ENCODE data around the gene SH3GLB2.
"Not testable (repeated sequence)": the region's sequence is repeated elsewhere in the genome, so short reads cannot be mapped to it uniquely, and the experiment has no call there.

SH3GLB2 gene

GRCh38 chr9:129008469-129008965 is 19.6 kb downstream of the SH3GLB2 start:
- Mint-ChIP-seq H3K27me3 (no peaks in the 10 kb centered on the region), H3K36me3 (ENCODE audit: insufficient read depth) (peaks cover 18% of the 10 kb centered on the region), H3K9me3 (no peaks in the 10 kb centered on the region), H3K4me3 (no peak overlapping the region), H3K27ac (no peak overlapping the region), H3K4me1 (ENCODE audit: low read depth in 2 of 2) (peaks cover 0 to 4% of the 10 kb centered on the region in 2 donors)
- ATAC-seq (replicated peaks) (no peak), DNase-seq (no peak)

GRCh38 chr9:129007766-129008468 is 20.2 kb downstream of the SH3GLB2 start:
- Mint-ChIP-seq H3K36me3 (ENCODE audit: insufficient read depth) (peaks cover 23% of the 10 kb centered on the region), H3K4me1 (ENCODE audit: low read depth in 2 of 2) (peaks cover 0 to 4% of the 10 kb centered on the region in 2 donors), H3K27me3 (no peaks in the 10 kb centered on the region), H3K4me3 (no peak overlapping the region), H3K27ac (no peak overlapping the region), H3K9me3 (no peaks in the 10 kb centered on the region)
- no peak for ATAC-seq (replicated peaks)
- DNase-seq: no peak

GRCh38 chr9:129007035-129007765 is 20.9 kb downstream of the SH3GLB2 start:
- no peak overlapping the region for H3K4me3 Mint-ChIP-seq
- peaks cover 0 to 4% of the 10 kb centered on the region in 2 donors for H3K4me1 Mint-ChIP-seq (ENCODE audit: low read depth in 2 of 2)
- DNase-seq (no peak), ATAC-seq (replicated peaks) (no peak)
- peaks cover 31% of the 10 kb centered on the region for H3K36me3 Mint-ChIP-seq (ENCODE audit: insufficient read depth)
- peak overlapping the region in 1 of 2 donors; percentile 65 for H3K27ac Mint-ChIP-seq
- H3K9me3 Mint-ChIP-seq: no peaks in the 10 kb centered on the region
- no peaks in the 10 kb centered on the region for H3K27me3 Mint-ChIP-seq

- H3K4me3 Mint-ChIP-seq: no peak overlapping the region
- H3K27me3 Mint-ChIP-seq: no peaks in the 10 kb centered on the region
- H3K4me1 Mint-ChIP-seq (ENCODE audit: low read depth in 2 of 2): peaks cover 0 to 4% of the 10 kb centered on the region in 2 donors
- H3K36me3 Mint-ChIP-seq (ENCODE audit: insufficient read depth): peaks cover 36% of the 10 kb centered on the region
- H3K27ac Mint-ChIP-seq: peak overlapping the region in 1 of 2 donors; percentile 65
- ATAC-seq (replicated peaks): peak; percentile 69
- DNase-seq: peak; percentile 18 to 36 (median 21)
- no peaks in the 10 kb centered on the region for H3K9me3 Mint-ChIP-seq
These were observed 21.6 kb downstream of the SH3GLB2 start for GRCh38 chr9:129006328-129007034.

- ATAC-seq (replicated peaks): no peak
- H3K27me3 Mint-ChIP-seq: no peaks in the 10 kb centered on the region
- H3K27ac Mint-ChIP-seq: peak overlapping the region in 1 of 2 donors; percentile 56
- H3K9me3 Mint-ChIP-seq: no peaks in the 10 kb centered on the region
- H3K4me1 Mint-ChIP-seq (ENCODE audit: low read depth in 2 of 2): peaks cover 0 to 4% of the 10 kb centered on the region in 2 donors
- no peak overlapping the region for H3K4me3 Mint-ChIP-seq
- no peak for DNase-seq
- H3K36me3 Mint-ChIP-seq (ENCODE audit: insufficient read depth): peaks cover 40% of the 10 kb centered on the region
These were observed 22.7 kb downstream of the SH3GLB2 start for GRCh38 chr9:129005336-129005997.

- not testable (repeated sequence) for H3K9me3 Mint-ChIP-seq; ATAC-seq (replicated peaks); H3K4me3 Mint-ChIP-seq; H3K27me3 Mint-ChIP-seq; H3K4me1 Mint-ChIP-seq (ENCODE audit: low read depth in 2 of 2); DNase-seq; H3K27ac Mint-ChIP-seq
- H3K36me3 Mint-ChIP-seq (ENCODE audit: insufficient read depth): peaks cover 44% of the 10 kb centered on the region
These were observed 24.0 kb downstream of the SH3GLB2 start for GRCh38 chr9:129004173-129004572.

- Mint-ChIP-seq H3K27me3 (no peaks in the 10 kb centered on the region), H3K36me3 (ENCODE audit: insufficient read depth) (peaks cover 56% of the 10 kb centered on the region), H3K27ac (peak overlapping the region in 1 of 2 donors; percentile 62), H3K4me3 (no peak overlapping the region), H3K4me1 (ENCODE audit: low read depth in 2 of 2) (peaks cover 0 to 4% of the 10 kb centered on the region in 2 donors), H3K9me3 (no peaks in the 10 kb centered on the region)
- ATAC-seq (replicated peaks) (no peak), DNase-seq (no peak)
These were observed 25.1 kb downstream of the SH3GLB2 start for GRCh38 chr9:129002992-129003391.

GRCh38 chr9:129001504-129002325 is 26.4 kb downstream of the SH3GLB2 start:
- ATAC-seq (replicated peaks) (no peak), DNase-seq (no peak)
- H3K4me3 Mint-ChIP-seq: no peak overlapping the region
- no peaks in the 10 kb centered on the region for H3K27me3 Mint-ChIP-seq
- H3K36me3 Mint-ChIP-seq (ENCODE audit: insufficient read depth): peaks cover 66% of the 10 kb centered on the region
- H3K4me1 Mint-ChIP-seq (ENCODE audit: low read depth in 2 of 2): peaks cover 0 to 3% of the 10 kb centered on the region in 2 donors
- H3K9me3 Mint-ChIP-seq: no peaks in the 10 kb centered on the region
- H3K27ac Mint-ChIP-seq: peak overlapping the region; percentile 59 to 62

- no peaks in the 10 kb centered on the region for H3K4me1 Mint-ChIP-seq (ENCODE audit: low read depth in 2 of 2)
- no peak for ATAC-seq (replicated peaks)
- no peak overlapping the region for H3K4me3 Mint-ChIP-seq
- no peaks in the 10 kb centered on the region for H3K27me3 Mint-ChIP-seq
- DNase-seq: no peak
- H3K36me3 Mint-ChIP-seq (ENCODE audit: insufficient read depth): peaks cover 68% of the 10 kb centered on the region
- H3K9me3 Mint-ChIP-seq: no peaks in the 10 kb centered on the region
- H3K27ac Mint-ChIP-seq: no peak overlapping the region
These were observed 28.4 kb downstream of the SH3GLB2 start for GRCh38 chr9:128999581-129000206.

- H3K9me3 Mint-ChIP-seq: no peaks in the 10 kb centered on the region
- H3K4me1 Mint-ChIP-seq (ENCODE audit: low read depth in 2 of 2): no peaks in the 10 kb centered on the region
- no peak for ATAC-seq (replicated peaks)
- no peaks in the 10 kb centered on the region for H3K27me3 Mint-ChIP-seq
- H3K27ac Mint-ChIP-seq: peak overlapping the region in 1 of 2 donors; percentile 65
- H3K4me3 Mint-ChIP-seq: no peak overlapping the region
- H3K36me3 Mint-ChIP-seq (ENCODE audit: insufficient read depth): peaks cover 68% of the 10 kb centered on the region
- no peak for DNase-seq
These were observed 29.7 kb downstream of the SH3GLB2 start for GRCh38 chr9:128998462-128998861.

GRCh38 chr9:128995791-128996190 is 32.3 kb downstream of the SH3GLB2 start:
- no peak for DNase-seq
- no peaks in the 10 kb centered on the region for H3K4me1 Mint-ChIP-seq (ENCODE audit: low read depth in 2 of 2)
- H3K36me3 Mint-ChIP-seq (ENCODE audit: insufficient read depth): peaks cover 71% of the 10 kb centered on the region
- H3K9me3 Mint-ChIP-seq: no peaks in the 10 kb centered on the region
- peak overlapping the region in 1 of 2 donors; percentile 47 for H3K27ac Mint-ChIP-seq
- no peak overlapping the region for H3K4me3 Mint-ChIP-seq
- ATAC-seq (replicated peaks): no peak
- no peaks in the 10 kb centered on the region for H3K27me3 Mint-ChIP-seq

GRCh38 chr9:128992995-128993394 is 35.1 kb downstream of the SH3GLB2 start:
- Mint-ChIP-seq H3K27ac (no peak overlapping the region), H3K9me3 (no peaks in the 10 kb centered on the region), H3K36me3 (ENCODE audit: insufficient read depth) (peaks cover 72% of the 10 kb centered on the region), H3K4me3 (no peak overlapping the region), H3K4me1 (ENCODE audit: low read depth in 2 of 2) (no peaks in the 10 kb centered on the region), H3K27me3 (no peaks in the 10 kb centered on the region)
- ATAC-seq (replicated peaks): no peak
- no peak for DNase-seq
